HG02588 (cell line): ENCODE measurements around the gene ST6GALNAC4.

ENCODE experiments used
- ATAC-seq: cut with Tn5 transposase; IDR thresholded peaks from one replicate; pipeline ENCODE4 v1.9.1; 2021; ENCODE audit warnings: mild to moderate bottlenecking, moderate library complexity; ENCODE audit not compliant: unreplicated experiment

The ST6GALNAC4 gene

DNA sequence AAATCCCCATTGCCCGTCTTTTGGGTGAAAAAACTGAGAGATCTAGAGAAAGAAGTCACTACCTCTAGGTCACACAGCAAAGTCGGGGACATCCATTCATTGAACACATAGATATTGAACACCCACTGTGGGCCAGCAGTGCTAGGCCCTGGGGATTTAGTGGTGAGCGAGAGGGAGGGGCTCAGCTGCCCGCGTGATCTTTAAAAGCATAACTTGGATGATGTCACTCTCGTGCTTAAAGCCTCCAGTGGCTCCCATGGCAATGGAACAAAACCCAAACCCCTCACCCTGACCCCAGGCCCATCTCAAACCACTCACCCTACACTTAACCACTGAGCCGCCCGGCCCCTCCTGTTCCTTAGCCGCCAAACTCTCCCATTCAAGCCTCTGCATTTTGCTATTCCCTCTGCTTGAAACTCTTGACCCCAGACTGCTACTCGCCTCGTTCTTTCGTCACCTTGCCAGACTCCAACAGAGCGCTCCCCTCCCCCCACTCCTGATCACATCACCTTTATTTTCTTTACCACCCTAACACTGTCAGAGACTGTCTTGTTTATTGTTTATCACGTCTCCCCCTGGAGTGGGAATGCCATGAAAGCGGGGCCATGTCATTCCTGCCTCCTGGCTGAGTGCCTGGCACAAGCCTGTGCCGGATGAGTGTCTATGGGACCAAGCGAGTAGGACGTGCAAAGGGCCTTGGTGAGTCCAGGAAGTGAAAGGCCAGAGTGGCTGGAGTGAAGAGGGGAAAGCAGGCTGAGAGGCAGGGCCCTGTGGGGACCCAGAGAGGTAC lies 14.4 kb upstream of the ST6GALNAC4 start:
- ATAC-seq = peak; percentile 29

DNA sequence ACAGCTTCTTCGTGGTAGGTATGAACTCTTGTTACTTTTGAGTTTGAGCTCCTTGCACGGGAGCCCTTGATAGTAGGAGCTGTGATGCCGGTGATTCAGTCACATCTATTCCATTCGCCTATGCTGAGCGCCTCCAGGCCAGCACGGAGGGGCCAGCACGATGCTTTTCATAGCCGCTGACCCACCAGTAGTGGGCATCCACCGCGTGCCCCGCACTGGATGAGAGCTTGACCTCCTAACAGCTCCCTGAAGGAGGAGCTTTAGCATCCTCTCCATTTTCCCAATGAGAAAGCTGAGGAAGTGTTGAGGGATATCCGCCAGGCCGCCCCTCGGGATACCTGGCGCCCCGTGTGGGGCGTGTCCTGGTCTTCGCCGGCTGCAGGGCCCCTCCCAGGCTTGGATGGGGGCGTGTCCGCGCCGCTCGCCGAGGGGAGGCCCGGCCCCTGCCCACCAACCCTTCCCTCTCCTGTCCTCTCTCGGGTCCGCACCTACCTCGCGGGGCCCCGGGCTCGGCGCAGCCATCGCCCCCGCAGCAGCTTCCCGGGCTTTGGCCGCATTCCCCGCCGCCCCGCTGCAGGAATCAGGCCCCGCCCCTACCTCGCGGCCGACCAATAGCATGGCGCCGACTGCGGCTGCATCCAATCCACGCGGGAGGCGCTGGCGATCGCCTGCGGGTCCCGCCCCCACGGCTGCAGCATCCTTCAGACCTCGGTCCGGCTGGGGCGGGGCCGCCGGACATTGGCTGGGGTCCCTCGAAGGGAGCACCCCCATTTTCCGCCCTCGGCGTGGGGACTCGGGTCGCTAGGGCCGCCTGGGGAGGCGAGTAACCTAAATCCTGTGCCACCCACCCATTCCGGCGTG lies 13.6 kb upstream of the ST6GALNAC4 start, which contains the start of gene PIP5KL1:
PIP5KL1 (minus strand) TSS at position 547 of the 861 bp plus-strand sequence; CDS start at position 522, 25 bp downstream.
- peak; percentile 67 for ATAC-seq

DNA sequence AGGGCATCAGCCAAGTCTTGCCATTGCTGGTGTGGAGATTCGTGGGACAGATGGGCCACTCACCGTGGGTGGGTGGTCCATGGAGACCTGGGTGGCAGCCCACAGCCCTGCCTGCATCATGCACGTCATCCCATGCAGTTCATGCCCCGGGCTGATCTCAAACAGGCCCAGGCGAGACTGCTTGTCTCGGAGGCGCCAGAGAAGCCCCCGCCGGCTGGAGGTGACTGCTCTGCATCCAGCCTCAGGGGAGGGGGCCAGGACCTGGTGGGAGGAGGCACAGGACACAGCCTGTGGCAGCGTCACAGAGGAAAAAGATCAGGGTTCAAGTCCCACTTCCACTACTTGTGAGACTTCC lies 12.8 kb upstream of the ST6GALNAC4 start:
- no peak for ATAC-seq

DNA sequence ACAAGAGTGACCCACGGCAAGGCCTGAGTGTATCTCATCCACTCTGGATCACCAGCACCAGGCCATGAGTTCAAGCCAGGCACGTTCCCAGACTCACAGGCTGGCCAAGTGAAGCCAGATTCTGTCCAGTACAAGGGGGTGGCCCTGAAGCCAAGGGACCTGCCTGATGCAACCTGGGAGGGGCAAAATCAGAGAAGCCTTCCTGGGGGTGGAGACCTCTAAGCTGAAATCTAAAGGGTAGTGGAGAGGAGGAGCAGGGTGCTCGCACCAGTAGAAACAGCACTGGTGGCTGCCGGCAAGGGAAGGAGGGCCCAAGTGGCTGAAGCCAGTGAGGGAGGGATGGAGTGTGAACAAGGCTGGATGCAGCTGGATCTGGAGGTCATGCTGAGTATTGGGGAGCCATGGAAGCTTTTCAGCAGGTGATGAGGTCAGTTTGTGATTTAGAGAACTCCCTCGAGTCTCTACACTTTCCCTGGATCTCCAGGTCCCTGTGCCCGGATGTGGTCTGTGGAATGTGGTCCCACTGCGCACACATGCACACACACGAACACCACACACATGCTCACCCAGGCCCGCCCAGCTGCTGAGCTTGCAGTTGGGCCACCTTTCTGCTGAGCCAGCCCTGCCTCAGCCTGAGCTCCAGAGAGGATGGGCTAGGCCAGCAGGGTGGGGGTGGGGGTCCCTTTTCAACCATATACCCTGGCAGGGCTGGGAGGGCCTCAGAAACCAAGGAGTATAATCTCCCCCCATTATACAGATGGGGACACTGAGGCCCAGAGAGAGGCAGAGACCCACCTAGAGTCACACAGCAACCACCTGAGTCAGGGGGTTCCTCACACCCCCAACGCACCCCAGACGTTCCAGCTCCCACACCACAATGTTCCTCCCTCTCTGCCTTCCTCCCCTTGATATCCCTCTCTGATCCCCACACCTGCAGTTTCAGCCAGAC lies 12.1 kb upstream of the ST6GALNAC4 start:
- ATAC-seq = no peak

- no peak for ATAC-seq
These were observed 11.3 kb upstream of the ST6GALNAC4 start for GRCh38 chr9:127927988-127928675.

GRCh38 chr9:127927201-127927987 lies 10.6 kb upstream of the ST6GALNAC4 start:
- no peak for ATAC-seq

DNA sequence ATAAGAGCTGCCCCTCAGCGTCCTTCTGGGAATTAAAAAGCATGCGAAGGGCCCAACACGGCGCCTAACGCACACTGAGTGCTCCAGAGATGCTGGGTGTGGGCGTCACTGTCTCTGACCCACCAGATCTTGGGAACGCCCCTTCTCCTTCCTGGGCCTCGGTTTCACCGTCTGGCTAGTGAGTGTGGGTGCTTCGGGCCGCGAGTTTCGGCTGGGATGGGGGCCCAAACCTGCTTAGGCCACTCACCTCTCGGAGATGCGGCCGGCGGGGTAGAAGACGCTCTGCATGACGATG lies 10.0 kb upstream of the ST6GALNAC4 start:
- ATAC-seq = no peak

GRCh38 chr9:127925959-127926905 lies 9.4 kb upstream of the ST6GALNAC4 start:
- ATAC-seq = no peak

DNA sequence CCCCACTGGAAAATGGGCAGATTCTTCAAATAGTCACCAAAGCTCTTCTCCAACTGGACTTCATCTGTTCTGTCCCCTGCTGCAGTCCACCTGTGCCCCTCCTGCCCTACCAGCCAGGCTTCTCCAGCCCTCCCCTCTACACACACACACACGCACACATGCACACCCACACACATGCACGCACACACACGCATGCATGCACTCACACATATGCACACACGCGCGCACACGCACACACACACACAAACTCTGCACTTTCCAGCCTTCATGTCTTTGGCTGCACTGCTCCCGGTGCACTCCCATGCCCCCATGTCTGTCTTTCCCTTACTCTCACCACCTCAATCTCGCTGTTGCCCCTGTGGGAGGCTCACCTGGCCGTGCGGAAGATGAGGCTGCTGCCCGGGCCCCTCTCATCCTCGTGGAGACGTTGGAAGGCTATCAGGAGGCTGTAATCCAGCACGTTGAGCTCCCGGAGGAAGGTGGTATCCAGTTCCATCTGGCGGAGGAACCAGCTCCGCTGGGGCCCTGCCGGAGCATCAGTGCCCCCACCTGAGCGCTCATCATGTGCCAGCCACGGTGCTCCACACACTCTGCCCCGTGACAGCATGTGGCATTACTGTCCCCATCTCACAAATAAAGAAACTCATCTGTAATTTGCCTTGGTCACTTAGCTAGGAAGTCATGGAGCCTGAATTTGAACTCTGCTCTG lies 8.0 kb upstream of the ST6GALNAC4 start:
- ATAC-seq = no peak

DNA sequence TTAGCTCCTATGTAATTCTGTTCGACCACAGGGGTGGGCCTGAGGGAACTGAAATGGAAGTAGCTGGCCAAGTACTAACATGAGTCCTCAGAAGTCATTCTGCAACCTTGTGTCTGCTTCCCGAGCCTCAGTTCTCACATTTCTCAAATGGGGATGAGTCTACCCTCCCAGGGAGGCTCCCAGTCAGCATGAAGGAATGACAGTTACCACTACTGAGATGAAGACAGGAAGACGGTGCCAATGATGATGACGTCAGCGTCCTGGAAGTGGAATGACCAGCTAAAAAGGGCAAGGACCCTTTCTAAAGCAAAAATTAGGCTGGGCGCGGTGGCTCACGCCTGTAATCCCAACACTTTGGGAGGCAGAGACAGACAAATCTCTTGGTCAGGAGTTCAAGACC lies 6.9 kb upstream of the ST6GALNAC4 start:
- ATAC-seq = no peak

DNA sequence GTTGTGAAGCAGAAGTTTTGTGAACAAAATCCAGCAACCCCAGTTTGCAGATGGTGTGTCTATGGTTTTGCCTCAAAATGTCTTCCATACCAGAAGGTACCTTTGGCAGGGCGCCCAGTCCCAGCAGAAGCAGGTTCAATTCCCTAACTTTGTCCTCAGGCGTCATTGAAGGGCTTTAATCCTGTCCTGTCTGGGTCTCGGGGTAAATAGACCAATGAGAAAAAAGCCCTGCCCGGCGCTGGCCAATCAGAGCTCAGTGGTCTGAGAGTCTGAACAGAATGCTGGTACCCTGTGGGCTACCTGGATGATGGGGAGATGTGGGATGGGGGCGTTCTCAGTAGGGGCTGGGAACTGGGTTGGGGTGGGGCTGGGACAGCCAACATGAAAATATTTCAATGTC lies 6.2 kb upstream of the ST6GALNAC4 start:
- ATAC-seq = no peak

GRCh38 chr9:127921557-127922120 lies 4.8 kb upstream of the ST6GALNAC4 start:
- no peak for ATAC-seq

GRCh38 chr9:127920794-127921193 lies 4.0 kb upstream of the ST6GALNAC4 start:
- ATAC-seq = no peak

GRCh38 chr9:127919253-127919815 lies 2.5 kb upstream of the ST6GALNAC4 start:
- no peak for ATAC-seq

- ATAC-seq = no peak
These were observed 1.6 kb upstream of the ST6GALNAC4 start for GRCh38 chr9:127918183-127919107.

DNA sequence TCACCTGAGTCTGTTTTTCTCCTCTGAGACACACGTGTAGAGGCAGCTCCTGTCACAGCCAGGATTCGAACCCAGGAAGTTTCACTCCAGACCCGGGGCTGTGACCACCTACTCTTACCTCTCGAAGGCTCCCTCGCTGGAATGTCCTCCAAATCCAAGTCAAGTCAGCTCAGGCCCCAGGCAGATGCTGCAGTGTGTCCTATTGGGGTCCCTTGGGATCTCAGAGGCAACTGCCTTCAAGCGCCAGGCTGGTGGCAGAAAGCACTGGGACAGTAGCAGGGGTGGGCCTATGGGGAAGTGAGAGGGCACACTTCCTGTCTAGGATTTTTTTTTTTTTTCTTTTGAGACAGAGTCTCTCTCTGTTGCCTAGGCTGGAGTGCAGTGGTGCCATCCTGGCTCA lies 762 bp upstream of the ST6GALNAC4 start:
- no peak for ATAC-seq
